ENCODE measurements around the gene MAPRE3.

- no peak for TF ChIP-seq CTCF (IDR thresholded peaks at IDR 0.05)
- no peak for TF ChIP-seq POLR2AphosphoS5 (IDR thresholded peaks at IDR 0.05)
- TF ChIP-seq POLR2A (IDR thresholded peaks at IDR 0.05), result no peak
These were observed 39.7 kb downstream of the MAPRE3 start for GRCh38 chr2:27010139-27010538.
